GM12864 (cell line): Measurements from ENCODE around the gene IFNAR2.
"Not testable (repeated sequence)": the region's sequence is repeated elsewhere in the genome, so short reads cannot be mapped to it uniquely, and the experiment has no call there.

Experiments
- DNase-seq: peaks from one replicate; pipeline ENCODE4 v3.0.0-alpha.2; 2011; ENCODE audit warnings: low read depth
- H3K4me3 ChIP-seq: 2 replicates; pipeline ENCODE4 v1.5.1; 2011; ENCODE audit warnings: mild to moderate bottlenecking, low read depth, low read length, control low read depth
- CTCF ChIP-seq: IDR thresholded peaks from 2 replicates; pipeline ENCODE4 v1.5.1; 2011; ENCODE audit warnings: low read depth, mild to moderate bottlenecking, moderate library complexity, low read length, control low read depth, inconsistent platforms; ENCODE audit errors: missing control alignments

IFNAR2 gene

GRCh38 chr21:33212159-33212851 lies 17.4 kb upstream of the IFNAR2 start:
- no peak for TF ChIP-seq CTCF
- DNase-seq: no peak
- H3K4me3 ChIP-seq: no peak overlapping the region

GRCh38 chr21:33214056-33214455 lies 15.7 kb upstream of the IFNAR2 start:
- no peak overlapping the region for H3K4me3 ChIP-seq
- no peak for TF ChIP-seq CTCF
- DNase-seq: no peak

GRCh38 chr21:33217138-33217520 lies 12.6 kb upstream of the IFNAR2 start:
- H3K4me3 ChIP-seq: no peak overlapping the region
- TF ChIP-seq CTCF: no peak
- DNase-seq: no peak

- H3K4me3 ChIP-seq: no peak overlapping the region
- TF ChIP-seq CTCF: no peak
- no peak for DNase-seq
Observed at GRCh38 chr21:33219300-33219699, 10.4 kb upstream of the IFNAR2 start.

GRCh38 chr21:33219954-33220353 lies 9.8 kb upstream of the IFNAR2 start:
- no peak for DNase-seq
- TF ChIP-seq CTCF: no peak
- H3K4me3 ChIP-seq: no peak overlapping the region

GRCh38 chr21:33225376-33225775 lies 4.4 kb upstream of the IFNAR2 start:
- not testable (repeated sequence) for H3K4me3 ChIP-seq, DNase-seq

GRCh38 chr21:33228455-33228854 lies 1.3 kb upstream of the IFNAR2 start:
- TF ChIP-seq CTCF: no peak
- no peak for DNase-seq
- no peak overlapping the region for H3K4me3 ChIP-seq
